Activated CD8-positive, alpha-beta memory T cell treated with anti-CD3 and anti-CD28 coated beads, Interleukin-2, amount 10 ng/mL, durations not matched to agents 7 days and 5 days (primary cell): ENCODE data around the gene CT45A7. TPM values are rescaled to one million over a fixed set of nuclear protein-coding genes. Genes with fewer than 3 reads are reported as not detected.
"Not testable (repeated sequence)": the region's sequence is repeated elsewhere in the genome, so short reads cannot be mapped to it uniquely, and the experiment has no call there.

ENCODE experiments used
- ATAC-seq: fragments of 150-1000 bp; cut with Tn5 transposase; one replicate; pipeline ENCODE4 v1.10.0; 2021; ENCODE audit warnings: moderate library complexity
- CTCF ChIA-PET: fragments of 350-600 bp; sonication (Branson Sonifier 250); formaldehyde crosslinking; loops from one replicate; lab custom pipeline; 2021; ENCODE audit warnings: antibody characterized with exemption; lab: Charles Lee
- DNase-seq: peaks from one replicate; pipeline ENCODE4 v3.0.0-alpha.2; 2020
- H3K27ac Mint-ChIP-seq: one replicate; pipeline ENCODE4 v1.8.0; 2021; ENCODE audit warnings: mild to moderate bottlenecking, mixed read lengths
- H3K27me3 Mint-ChIP-seq: one replicate; pipeline ENCODE4 v1.8.0; 2021; ENCODE audit warnings: mixed read lengths
- H3K36me3 Mint-ChIP-seq: one replicate; pipeline ENCODE4 v1.8.0; 2021; ENCODE audit warnings: mild to moderate bottlenecking, mixed read lengths
- H3K4me1 Mint-ChIP-seq: one replicate; pipeline ENCODE4 v1.8.0; 2021; ENCODE audit warnings: mixed read lengths
- H3K4me3 Mint-ChIP-seq: one replicate; pipeline ENCODE4 v1.8.0; 2021; ENCODE audit warnings: mild to moderate bottlenecking, moderate library complexity, mixed read lengths
- H3K9me3 Mint-ChIP-seq: one replicate; pipeline ENCODE4 v1.8.0; 2022; ENCODE audit warnings: low read depth, mixed read lengths
- total RNA-seq, 2 experiments: library from RNA; stranded (reverse); gene quantifications; one replicate each; pipeline ENCODE4 v1.2.3, GENCODE V29; 2021

The CT45A7 gene
- total RNA-seq, result not detected

DNA sequence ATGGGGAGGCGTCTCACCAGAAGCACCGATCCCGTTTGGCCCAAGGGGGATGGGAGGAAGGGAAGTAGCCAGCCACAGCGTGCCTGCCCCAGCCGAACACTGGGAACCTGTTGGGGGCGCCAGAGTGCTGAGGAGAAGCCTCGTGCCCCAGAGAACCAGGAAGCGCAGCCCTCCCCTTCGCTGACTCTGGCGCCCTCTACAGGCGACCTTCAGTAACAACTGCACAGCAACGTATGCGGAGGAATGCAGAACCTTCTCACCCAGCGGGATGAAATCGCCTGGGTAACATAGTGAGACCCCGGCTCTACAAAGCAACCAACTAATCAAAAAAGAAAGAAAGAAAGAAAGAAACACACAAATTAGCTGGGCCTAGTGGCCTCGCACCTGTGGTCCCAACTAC lies at the start of gene CT45A7:
Gene CT45A7 (minus strand): TSS at position 101 of the 400 bp plus-strand sequence. CDS start 3,747 bp downstream, outside the sequence.
- H3K27ac Mint-ChIP-seq, H3K4me1 Mint-ChIP-seq, CTCF ChIA-PET: not testable (repeated sequence)

DNA sequence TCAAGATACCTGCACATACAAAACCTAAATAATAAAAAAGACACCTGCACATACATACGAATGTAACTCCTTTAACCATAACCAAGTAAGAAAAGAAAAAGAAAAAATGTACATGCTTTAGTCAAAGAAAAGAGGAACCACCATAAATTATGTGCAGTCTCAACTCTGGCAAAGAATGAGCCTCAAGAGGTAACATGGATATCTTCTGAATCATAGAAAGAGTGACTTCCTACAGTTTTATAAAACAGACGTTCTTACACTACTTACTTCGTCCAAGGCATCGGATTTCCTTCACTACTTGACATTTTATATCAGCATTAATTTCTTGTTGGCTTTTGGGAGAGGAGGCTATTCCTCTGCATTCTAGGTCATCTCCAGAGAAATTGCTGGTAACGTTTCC lies 45.7 kb upstream of the CT45A7 start:
- ATAC-seq, H3K27me3 Mint-ChIP-seq, H3K4me1 Mint-ChIP-seq, H3K4me3 Mint-ChIP-seq, CTCF ChIA-PET, H3K27ac Mint-ChIP-seq, H3K36me3 Mint-ChIP-seq, H3K9me3 Mint-ChIP-seq, DNase-seq: not testable (repeated sequence)

More for the DNA sequence above, at the start of gene CT45A7:
- DNase-seq, H3K4me3 Mint-ChIP-seq, ATAC-seq, H3K36me3 Mint-ChIP-seq, H3K27me3 Mint-ChIP-seq, H3K9me3 Mint-ChIP-seq: not testable (repeated sequence)

GRCh38 chrX:135871712-135872111 lies 34.6 kb upstream of the CT45A7 start, which contains the start of gene CT45A9:
TSS of gene CT45A9 (minus strand) at chrX:135871812. CDS start at chrX:135868061, 3,751 bp downstream.
- H3K9me3 Mint-ChIP-seq, DNase-seq, H3K4me1 Mint-ChIP-seq, H3K4me3 Mint-ChIP-seq, CTCF ChIA-PET, H3K27ac Mint-ChIP-seq, H3K36me3 Mint-ChIP-seq, ATAC-seq, H3K27me3 Mint-ChIP-seq: not testable (repeated sequence)

GRCh38 chrX:135854438-135854837 lies 17.4 kb upstream of the CT45A7 start, which contains the start of gene CT45A8:
TSS of gene CT45A8 (minus strand) at chrX:135854538. CDS start at chrX:135850783, 3,755 bp downstream.
- H3K9me3 Mint-ChIP-seq, ATAC-seq, H3K27me3 Mint-ChIP-seq, DNase-seq, H3K27ac Mint-ChIP-seq, CTCF ChIA-PET, H3K4me3 Mint-ChIP-seq, H3K36me3 Mint-ChIP-seq, H3K4me1 Mint-ChIP-seq: not testable (repeated sequence)

DNA sequence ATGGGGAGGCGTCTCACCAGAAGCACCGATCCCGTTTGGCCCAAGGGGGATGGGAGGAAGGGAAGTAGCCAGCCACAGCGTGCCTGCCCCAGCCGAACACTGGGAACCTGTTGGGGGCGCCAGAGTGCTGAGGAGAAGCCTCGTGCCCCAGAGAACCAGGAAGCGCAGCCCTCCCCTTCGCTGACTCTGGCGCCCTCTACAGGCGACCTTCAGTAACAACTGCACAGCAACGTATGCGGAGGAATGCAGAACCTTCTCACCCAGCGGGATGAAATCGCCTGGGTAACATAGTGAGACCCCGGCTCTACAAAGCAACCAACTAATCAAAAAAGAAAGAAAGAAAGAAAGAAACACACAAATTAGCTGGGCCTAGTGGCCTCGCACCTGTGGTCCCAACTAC lies 17.2 kb downstream of the CT45A7 start, which contains the start of gene CT45A2:
Gene CT45A2 (minus strand): TSS at position 101 of the 400 bp plus-strand sequence. CDS start 3,747 bp downstream, outside the sequence.
- H3K4me1 Mint-ChIP-seq, H3K27ac Mint-ChIP-seq, CTCF ChIA-PET, H3K36me3 Mint-ChIP-seq, ATAC-seq, DNase-seq, H3K4me3 Mint-ChIP-seq, H3K27me3 Mint-ChIP-seq, H3K9me3 Mint-ChIP-seq: not testable (repeated sequence)

DNA sequence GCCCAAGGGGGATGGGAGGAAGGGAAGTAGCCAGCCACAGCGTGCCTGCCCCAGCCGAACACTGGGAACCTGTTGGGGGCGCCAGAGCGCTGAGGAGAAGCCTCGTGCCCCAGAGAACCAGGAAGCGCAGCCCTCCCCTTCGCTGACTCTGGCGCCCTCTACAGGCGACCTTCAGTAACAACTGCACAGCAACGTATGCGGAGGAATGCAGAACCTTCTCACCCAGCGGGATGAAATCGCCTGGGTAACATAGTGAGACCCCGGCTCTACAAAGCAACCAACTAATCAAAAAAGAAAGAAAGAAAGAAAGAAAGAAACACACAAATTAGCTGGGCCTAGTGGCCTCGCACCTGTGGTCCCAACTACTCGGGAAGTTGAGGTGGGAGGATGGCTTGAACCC lies 34.4 kb downstream of the CT45A7 start, which contains the start of gene CT45A6:
Gene CT45A6 (minus strand): TSS at position 101 of the 400 bp plus-strand sequence. CDS start 3,794 bp downstream, outside the sequence.
- DNase-seq, H3K36me3 Mint-ChIP-seq, CTCF ChIA-PET, H3K4me1 Mint-ChIP-seq, H3K4me3 Mint-ChIP-seq, H3K27ac Mint-ChIP-seq, H3K27me3 Mint-ChIP-seq, H3K9me3 Mint-ChIP-seq, ATAC-seq: not testable (repeated sequence)

GRCh38 chrX:135785403-135785802 lies 51.7 kb downstream of the CT45A7 start, which contains the start of gene CT45A5:
TSS of gene CT45A5 (minus strand) at chrX:135785503. CDS start at chrX:135781729, 3,774 bp downstream.
- H3K36me3 Mint-ChIP-seq, H3K27ac Mint-ChIP-seq, H3K27me3 Mint-ChIP-seq, H3K9me3 Mint-ChIP-seq, H3K4me1 Mint-ChIP-seq, H3K4me3 Mint-ChIP-seq, CTCF ChIA-PET, ATAC-seq, DNase-seq: not testable (repeated sequence)

Other genes starting within 250 kb of the CT45A7 start
- gene CT45A1, start 123.6 kb downstream of the CT45A7 start, total RNA-seq, result not detected
- gene CT45A3, start 69.1 kb downstream of the CT45A7 start, total RNA-seq, result not detected
- gene CT45A5, start 51.8 kb downstream of the CT45A7 start, total RNA-seq, result not detected
- not detected for gene CT45A6, start 34.5 kb downstream of the CT45A7 start, total RNA-seq
- gene CT45A2, start 17.3 kb downstream of the CT45A7 start, total RNA-seq, result not detected
- not detected for gene CT45A8, start 17.3 kb upstream of the CT45A7 start, total RNA-seq
- not detected for gene CT45A9, start 34.5 kb upstream of the CT45A7 start, total RNA-seq
- not detected for gene CT45A10, start 56.2 kb upstream of the CT45A7 start, total RNA-seq
- not detected for gene SAGE1, start 56.4 kb upstream of the CT45A7 start, total RNA-seq
- 10 to 100 TPM; 11.6 to 17.4 TPM for gene MMGT1, start 136.7 kb upstream of the CT45A7 start, total RNA-seq
- 10 to 100 TPM; 14.5 to 15.7 TPM for gene SLC9A6, start 148.2 kb upstream of the CT45A7 start, total RNA-seq